Testis (tissue), 2 donors: Measurements from ENCODE around the gene ST6GALNAC6.

Source experiments
- CTCF ChIP-seq, 3 experiments: fragments of 450-650 bp in 2 of 3; fragments of 200-600 bp in 1 of 3; sonication (generic) in 1 of 3; IDR thresholded peaks; one replicate each; pipeline ENCODE4 v1.5.1; 2016 to 2019; ENCODE audit warnings: antibody characterized with exemption in 3 of 3, mild to moderate bottlenecking in 2 of 3, moderate library complexity in 1 of 3
- POLR2A ChIP-seq: fragments of 450-650 bp; IDR thresholded peaks from one replicate; pipeline ENCODE4 v1.6.1; 2017; ENCODE audit warnings: antibody characterized with exemption, mild to moderate bottlenecking, moderate library complexity

GRCh38 chr9:127856729-127857116 lies 42.7 kb downstream of the ST6GALNAC6 start:
- TF ChIP-seq CTCF (IDR thresholded peaks at IDR 0.05) = no peak
- no peak for TF ChIP-seq POLR2A
